Endothelial cell of umbilical vein (primary cell): ENCODE measurements around the gene ADAM17. TPM values are rescaled to one million over a fixed set of nuclear protein-coding genes. Genes with fewer than 3 reads are reported as not detected.

Experiments
- BruUV-seq: library from RNA; stranded (reverse); fragments of 400-500 nt; replicated peaks from 2 replicates; lab custom pipeline; 2021; lab: Mats Ljungman, UMichigan
- CTCF ChIA-PET: fragments of 300-600, 350-600 bp; sonication (Branson Sonifier 250); formaldehyde crosslinking; loops from one replicate; lab custom pipeline; 2021; ENCODE audit warnings: antibody characterized with exemption, inconsistent platforms; lab: Charles Lee
- POLR2A ChIA-PET: fragments of 300-600, 350-600 bp; sonication (Branson Sonifier 250); formaldehyde crosslinking; loops from one replicate; lab custom pipeline; 2021; ENCODE audit warnings: antibody characterized with exemption, inconsistent platforms; lab: Charles Lee
- DNase-seq: peaks from one replicate; pipeline ENCODE4 v3.0.0-alpha.2; 2011; ENCODE audit warnings: low read depth, low spot score
- FAIRE-seq: peaks from 2 replicates; lab custom pipeline; 2011; peaks lifted over from hg19 to GRCh38; lab: Jason Lieb, UNC
- H2AFZ ChIP-seq: 2 replicates; pipeline ENCODE4 v1.6.0; 2012; ENCODE audit warnings: low read depth, low read length, control low read depth, inconsistent platforms
- H3K27ac ChIP-seq: 2 replicates; pipeline ENCODE4 v1.5.1; 2011; ENCODE audit warnings: low read depth, mild to moderate bottlenecking, control low read depth, low read length, moderate library complexity; ENCODE audit not compliant: insufficient read depth
- H3K27me3 ChIP-seq, 2 experiments: 2 replicates each; pipeline versions ENCODE4 v1.6.0 to v1.6.1; 2011; ENCODE audit warnings: low read length in 2 of 2, mixed read lengths in 1 of 2; ENCODE audit not compliant: control insufficient read depth in 2 of 2, insufficient read depth in 2 of 2
- H3K36me3 ChIP-seq, 2 experiments: 2 replicates in 1 of 2; 3 replicates in 1 of 2; pipeline ENCODE4 v1.5.1; 2011; ENCODE audit warnings: low read length in 2 of 2, mild to moderate bottlenecking in 1 of 2, moderate library complexity in 1 of 2; ENCODE audit not compliant: control insufficient read depth in 2 of 2, insufficient read depth in 2 of 2; ENCODE audit errors: extremely low read depth in 1 of 2
- H3K4me1 ChIP-seq: 3 replicates; pipeline ENCODE4 v1.5.1; 2011; ENCODE audit warnings: mild to moderate bottlenecking, low read length; ENCODE audit not compliant: control insufficient read depth, insufficient read depth; ENCODE audit errors: extremely low read depth
- H3K4me2 ChIP-seq: 2 replicates; pipeline ENCODE4 v1.6.1; 2011; ENCODE audit warnings: low read length, control low read depth, mixed read lengths; ENCODE audit not compliant: insufficient read depth
- H3K4me3 ChIP-seq, 3 experiments: fragments of 200-600 bp in 1 of 3; sonication (generic), shearing (Covaris generic) in 1 of 3; replicated peaks in 1 of 3; 2 replicates each; pipeline ENCODE4 v1.5.1; 2011 to 2016; ENCODE audit warnings: control low read depth in 3 of 3, low read length in 3 of 3, mild to moderate bottlenecking in 2 of 3, inconsistent platforms in 1 of 3, low read depth in 1 of 3, moderate library complexity in 1 of 3; ENCODE audit not compliant: insufficient read depth in 1 of 3
- H3K79me2 ChIP-seq: 2 replicates; pipeline ENCODE4 v1.6.0; 2012; ENCODE audit warnings: low read length, inconsistent platforms; ENCODE audit not compliant: control insufficient read depth, insufficient read depth
- H3K9ac ChIP-seq: replicated peaks from 2 replicates; pipeline ENCODE3; 2011; ENCODE audit warnings: low read length, control low read depth; ENCODE audit not compliant: insufficient read depth; ENCODE audit errors: extremely low read depth
- H3K9me1 ChIP-seq: replicated peaks from 3 replicates; pipeline ENCODE4 v1.6.0; 2011; ENCODE audit warnings: mild to moderate bottlenecking, low read length; ENCODE audit not compliant: control insufficient read depth, insufficient read depth; ENCODE audit errors: extremely low read depth
- H3K9me3 ChIP-seq: replicated peaks from 2 replicates; pipeline ENCODE4 v1.5.1; 2012; ENCODE audit warnings: low read length, inconsistent platforms; ENCODE audit not compliant: control insufficient read depth, insufficient read depth
- H4K20me1 ChIP-seq: replicated peaks from 2 replicates; pipeline ENCODE3; 2011; ENCODE audit warnings: mild to moderate bottlenecking, low read length; ENCODE audit not compliant: control insufficient read depth, insufficient read depth; ENCODE audit errors: extremely low read depth
- EZH2 ChIP-seq: IDR thresholded peaks from 2 replicates; pipeline ENCODE4 v1.6.1; 2012; ENCODE audit warnings: borderline replicate concordance, low read depth, mild to moderate bottlenecking, moderate library complexity, low read length, inconsistent platforms; ENCODE audit not compliant: severe bottlenecking
- FOS ChIP-seq: IDR thresholded peaks from 2 replicates; pipeline ENCODE4 v1.6.1; 2011; ENCODE audit warnings: mild to moderate bottlenecking, low read length, moderate library complexity, borderline replicate concordance; ENCODE audit not compliant: insufficient read depth
- GATA2 ChIP-seq: IDR thresholded peaks from 2 replicates; pipeline ENCODE4 v1.7.0; 2011; ENCODE audit warnings: low read depth, mild to moderate bottlenecking, moderate library complexity, mixed read lengths, low read length; ENCODE audit not compliant: insufficient read length, insufficient read depth
- JUN ChIP-seq: IDR thresholded peaks from 2 replicates; pipeline ENCODE4 v1.6.1; 2011; ENCODE audit warnings: borderline replicate concordance, low read depth; ENCODE audit not compliant: insufficient read length, insufficient read depth
- MAX ChIP-seq: IDR thresholded peaks from 2 replicates; pipeline ENCODE4 v1.6.1; 2011; ENCODE audit not compliant: insufficient read depth, insufficient read length
- MYC ChIP-seq: IDR thresholded peaks from one replicate; pipeline ENCODE4 v1.6.1; 2011; ENCODE audit warnings: mild to moderate bottlenecking, low read depth, low read length
- POLR2A ChIP-seq: IDR thresholded peaks from 2 replicates; pipeline ENCODE4 v1.6.1; 2012; ENCODE audit warnings: low read depth, mild to moderate bottlenecking, control low read depth, low read length
- POLR2AphosphoS5 ChIP-seq: IDR thresholded peaks from 2 replicates; pipeline ENCODE4 v1.6.1; 2012; ENCODE audit warnings: low read depth, mild to moderate bottlenecking, control low read depth, low read length, moderate library complexity; ENCODE audit not compliant: insufficient read depth
- dilution Hi-C: fragments of 300-500 bp; cut with MboI; formaldehyde crosslinking; loops from one replicate; pipeline ENCODE4 v1.15.0; 2019; ENCODE audit warnings: low sequenced_read_pairs; ENCODE audit not compliant: extremely low pct_ligation_motif_present
- intact Hi-C: fragments of 100-400 bp; cut with micrococcal nuclease; formaldehyde crosslinking; loops from one replicate; pipeline ENCODE4 v1.10.0; 2022
- polyA plus RNA-seq, 4 experiments: library from polyadenylated mRNA; depleted of rRNA in 3 of 4; stranded (reverse) in 3 of 4; unstranded in 1 of 4; fragments of >200 nt; gene quantifications; 2 replicates each; pipeline versions ENCODE4 v1.2.1 to v1.2.3, GENCODE V29; 2011 to 2012; ENCODE audit warnings: missing spikeins in 1 of 4
- total RNA-seq: library from RNA; stranded (reverse); gene quantifications from 2 replicates; pipeline ENCODE4 v1.2.3, GENCODE V29; 2021
- TF ChIP-seq, protein P1 (sequence below), 2 donors: IDR thresholded peaks; 1 replicate in 1 of 2; 2 replicates in 1 of 2; pipeline ENCODE4 v1.5.1; 2011; ENCODE audit warnings: low read length in 2 of 2, mild to moderate bottlenecking in 2 of 2, moderate library complexity in 2 of 2, control low read depth in 1 of 2, inconsistent platforms in 1 of 2, low read depth in 1 of 2; ENCODE audit not compliant: insufficient read depth in 1 of 2; ENCODE audit errors: extremely low read depth in 1 of 2

Gene ADAM17
- total and polyA plus RNA-seq, 2 donors (not counting 3 experiments of a cell fraction or from before 2014, with no cell fraction given): 10.6 to 57.1 TPM

DNA sequence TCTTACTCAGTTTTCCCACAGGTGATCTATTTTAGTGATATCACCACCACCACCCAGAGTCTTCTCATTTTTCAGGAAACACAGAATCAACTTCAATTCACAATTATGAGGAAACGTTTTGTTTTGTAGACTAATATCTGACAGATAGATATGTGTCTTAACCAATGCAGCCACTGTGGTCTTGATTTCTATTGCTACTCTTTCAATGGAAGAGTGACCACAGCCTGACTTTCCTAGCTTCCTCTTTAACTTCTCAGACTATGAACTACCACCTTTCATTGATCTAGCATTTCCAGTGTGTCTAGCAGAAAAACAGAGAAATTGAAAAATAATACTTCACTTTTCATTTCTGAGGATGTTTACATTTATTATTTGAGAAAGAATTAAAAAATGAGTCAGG, 20.5 kb downstream of the ADAM17 start:
- POLR2A ChIA-PET: no interaction called here
- Histone ChIP-seq H3K9me3 (no peaks in the 10 kb centered on the region), H3K27ac (no peak overlapping the region), H2AFZ (no peak overlapping the region), H3K27me3 (no peaks in the 10 kb centered on the region), H3K79me2 (peaks cover 6% of the 10 kb centered on the region), H3K9me1 (no peaks in the 10 kb centered on the region), H3K4me2 (no peak overlapping the region), H3K4me3 (no peak overlapping the region), H3K9ac (no peak overlapping the region), H3K4me1 (peaks cover 9% of the 10 kb centered on the region), H4K20me1 (no peaks in the 10 kb centered on the region), H3K36me3 (peaks cover 0 to 3% of the 10 kb centered on the region in 2 experiments)
- CTCF ChIA-PET: interaction anchor here (0.9 kb wide), 1 partner anchor 9 kb away, joined by 3 read pairs; no protein-coding TSS in a partner anchor
- dilution Hi-C loops: no loop called here
- intact Hi-C loops: no loop called here
- TF ChIP-seq POLR2AphosphoS5 (no peak), POLR2A (no peak), GATA2 (no peak), MYC (no peak)
- BruUV-seq: no TSS peak
- DNase-seq (no peak), FAIRE-seq (no peak)

DNA sequence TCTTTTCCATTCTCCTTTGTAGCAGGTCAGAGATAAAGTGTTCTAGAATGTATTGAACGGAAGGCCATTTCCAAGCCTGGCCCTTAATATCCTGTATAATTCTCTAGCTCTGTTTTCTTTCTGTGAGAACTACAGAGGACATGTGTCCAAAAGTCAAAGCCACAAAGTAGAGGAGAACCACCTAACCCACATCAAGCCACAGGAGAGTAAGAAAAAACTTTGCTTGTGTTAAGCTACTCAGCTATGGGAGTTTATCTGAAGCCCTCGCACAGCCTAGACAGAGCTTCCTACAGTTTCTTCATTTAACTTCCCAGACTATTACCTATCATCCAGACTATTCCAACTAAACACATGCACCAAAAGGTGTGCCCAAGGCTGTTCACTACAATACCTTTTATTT, 22.0 kb downstream of the ADAM17 start:
- H3K9ac ChIP-seq: no peak overlapping the region
- intact Hi-C loops (no loop called here), dilution Hi-C loops (no loop called here)
- TF ChIP-seq POLR2AphosphoS5 (no peak), MAX (no peak), EZH2 (no peak), FOS (no peak), JUN (no peak), MYC (no peak), POLR2A (no peak), GATA2 (no peak)
- TF ChIP-seq, protein P1, sequence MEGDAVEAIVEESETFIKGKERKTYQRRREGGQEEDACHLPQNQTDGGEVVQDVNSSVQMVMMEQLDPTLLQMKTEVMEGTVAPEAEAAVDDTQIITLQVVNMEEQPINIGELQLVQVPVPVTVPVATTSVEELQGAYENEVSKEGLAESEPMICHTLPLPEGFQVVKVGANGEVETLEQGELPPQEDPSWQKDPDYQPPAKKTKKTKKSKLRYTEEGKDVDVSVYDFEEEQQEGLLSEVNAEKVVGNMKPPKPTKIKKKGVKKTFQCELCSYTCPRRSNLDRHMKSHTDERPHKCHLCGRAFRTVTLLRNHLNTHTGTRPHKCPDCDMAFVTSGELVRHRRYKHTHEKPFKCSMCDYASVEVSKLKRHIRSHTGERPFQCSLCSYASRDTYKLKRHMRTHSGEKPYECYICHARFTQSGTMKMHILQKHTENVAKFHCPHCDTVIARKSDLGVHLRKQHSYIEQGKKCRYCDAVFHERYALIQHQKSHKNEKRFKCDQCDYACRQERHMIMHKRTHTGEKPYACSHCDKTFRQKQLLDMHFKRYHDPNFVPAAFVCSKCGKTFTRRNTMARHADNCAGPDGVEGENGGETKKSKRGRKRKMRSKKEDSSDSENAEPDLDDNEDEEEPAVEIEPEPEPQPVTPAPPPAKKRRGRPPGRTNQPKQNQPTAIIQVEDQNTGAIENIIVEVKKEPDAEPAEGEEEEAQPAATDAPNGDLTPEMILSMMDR (IDR thresholded peaks at IDR 0.05; ENCODE audit: extremely low read depth in 1 of 2, insufficient read depth in 1 of 2, low read depth in 1 of 2, low read length in 2 of 2): no peak
- no peaks in the 10 kb centered on the region for H4K20me1 ChIP-seq
- ChIA-PET CTCF (interaction anchor here (1.0 kb wide), 1 partner anchor 157 kb away, joined by 3 read pairs; no protein-coding TSS in a partner anchor), POLR2A (no interaction called here)
- H3K27me3 ChIP-seq: no peaks in the 10 kb centered on the region
- H2AFZ ChIP-seq: no peak overlapping the region
- no peaks in the 10 kb centered on the region for H3K4me1 ChIP-seq
- H3K36me3 ChIP-seq: peaks cover 0 to 3% of the 10 kb centered on the region in 2 experiments
- no peak overlapping the region for H3K27ac ChIP-seq
- H3K9me3 ChIP-seq: no peaks in the 10 kb centered on the region
- H3K4me2 ChIP-seq: no peak overlapping the region
- H3K79me2 ChIP-seq: peaks cover 6% of the 10 kb centered on the region
- no peaks in the 10 kb centered on the region for H3K9me1 ChIP-seq
- BruUV-seq: no TSS peak
- DNase-seq (no peak), FAIRE-seq (no peak)
- H3K4me3 ChIP-seq: no peak overlapping the region
